ENCODE data around the gene ATPAF1. TPM values are rescaled to one million over a fixed set of nuclear protein-coding genes. Genes with fewer than 3 reads are reported as not detected.
"Not testable (repeated sequence)": the region's sequence is repeated elsewhere in the genome, so short reads cannot be mapped to it uniquely, and the experiment has no call there.

The ATPAF1 gene
- total RNA-seq, 1 experiment from 2014 or later = 39.0 TPM

DNA sequence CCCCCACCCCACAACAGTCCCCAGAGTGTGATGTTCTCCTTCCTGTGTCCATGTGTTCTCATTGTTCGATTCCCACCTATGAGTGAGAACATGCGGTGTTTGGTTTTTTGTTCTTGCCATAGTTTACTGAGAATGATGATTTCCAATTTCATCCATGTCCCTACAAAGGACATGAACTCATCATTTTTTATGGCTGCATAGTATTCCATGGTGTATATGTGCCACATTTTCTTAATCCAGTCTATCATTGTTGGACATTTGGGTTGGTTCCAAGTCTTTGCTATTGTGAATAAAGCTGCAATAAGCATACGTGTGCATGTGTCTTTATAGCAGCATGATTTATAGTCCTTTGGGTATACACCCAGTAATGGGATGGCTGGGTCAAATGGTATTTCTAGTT lies 17.0 kb downstream of the ATPAF1 start:
- CTCF ChIA-PET; intact Hi-C loops (cut with micrococcal nuclease; ENCODE audit: unreplicated experiment); H3K27me3 ChIP-seq (ENCODE audit: control insufficient read depth, insufficient read depth, low read length): not testable (repeated sequence)

DNA sequence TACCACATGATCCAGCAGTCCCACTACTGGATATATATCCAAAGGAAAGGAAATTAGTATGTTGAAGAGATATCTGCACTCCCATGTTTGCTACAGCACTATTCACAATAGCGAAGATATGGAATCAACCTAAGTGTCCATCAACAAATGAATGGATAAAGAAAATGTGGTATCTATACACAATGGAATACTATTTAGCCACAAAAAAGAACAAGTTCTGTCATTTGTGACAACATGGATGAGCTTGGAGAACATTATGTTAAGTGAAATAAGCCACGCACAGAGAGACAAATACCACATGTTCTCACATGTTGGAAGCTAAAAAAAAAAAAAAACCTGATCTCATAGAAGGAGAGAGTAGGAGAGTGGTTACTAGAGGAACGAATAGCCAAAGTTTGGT lies 17.7 kb downstream of the ATPAF1 start:
- DNase-seq (ENCODE audit: low read depth, low spot score) = no peak
- H3K36me3 ChIP-seq (ENCODE audit: control insufficient read depth, insufficient read depth, low read length) = peaks cover 1% of the 10 kb centered on the region; the same call in 1 of the 2 replicates
- TF ChIP-seq, protein P1, sequence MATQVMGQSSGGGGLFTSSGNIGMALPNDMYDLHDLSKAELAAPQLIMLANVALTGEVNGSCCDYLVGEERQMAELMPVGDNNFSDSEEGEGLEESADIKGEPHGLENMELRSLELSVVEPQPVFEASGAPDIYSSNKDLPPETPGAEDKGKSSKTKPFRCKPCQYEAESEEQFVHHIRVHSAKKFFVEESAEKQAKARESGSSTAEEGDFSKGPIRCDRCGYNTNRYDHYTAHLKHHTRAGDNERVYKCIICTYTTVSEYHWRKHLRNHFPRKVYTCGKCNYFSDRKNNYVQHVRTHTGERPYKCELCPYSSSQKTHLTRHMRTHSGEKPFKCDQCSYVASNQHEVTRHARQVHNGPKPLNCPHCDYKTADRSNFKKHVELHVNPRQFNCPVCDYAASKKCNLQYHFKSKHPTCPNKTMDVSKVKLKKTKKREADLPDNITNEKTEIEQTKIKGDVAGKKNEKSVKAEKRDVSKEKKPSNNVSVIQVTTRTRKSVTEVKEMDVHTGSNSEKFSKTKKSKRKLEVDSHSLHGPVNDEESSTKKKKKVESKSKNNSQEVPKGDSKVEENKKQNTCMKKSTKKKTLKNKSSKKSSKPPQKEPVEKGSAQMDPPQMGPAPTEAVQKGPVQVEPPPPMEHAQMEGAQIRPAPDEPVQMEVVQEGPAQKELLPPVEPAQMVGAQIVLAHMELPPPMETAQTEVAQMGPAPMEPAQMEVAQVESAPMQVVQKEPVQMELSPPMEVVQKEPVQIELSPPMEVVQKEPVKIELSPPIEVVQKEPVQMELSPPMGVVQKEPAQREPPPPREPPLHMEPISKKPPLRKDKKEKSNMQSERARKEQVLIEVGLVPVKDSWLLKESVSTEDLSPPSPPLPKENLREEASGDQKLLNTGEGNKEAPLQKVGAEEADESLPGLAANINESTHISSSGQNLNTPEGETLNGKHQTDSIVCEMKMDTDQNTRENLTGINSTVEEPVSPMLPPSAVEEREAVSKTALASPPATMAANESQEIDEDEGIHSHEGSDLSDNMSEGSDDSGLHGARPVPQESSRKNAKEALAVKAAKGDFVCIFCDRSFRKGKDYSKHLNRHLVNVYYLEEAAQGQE (IDR thresholded peaks at IDR 0.05; ENCODE audit: insufficient read depth in 1 of 2, low read depth in 2 of 2, low read length in 1 of 2) = no peak
- no peak for TF ChIP-seq TCF7L2 (IDR thresholded peaks at IDR 0.05; ENCODE audit: low read depth, low read length)
- no peak for TF ChIP-seq SIN3A (IDR thresholded peaks at IDR 0.05; ENCODE audit: borderline replicate concordance, insufficient read depth, low read depth, low read length)
- TF ChIP-seq POLR2AphosphoS5 (IDR thresholded peaks at IDR 0.05; ENCODE audit: low read depth, low read length) = no peak
- TF ChIP-seq, protein P2, sequence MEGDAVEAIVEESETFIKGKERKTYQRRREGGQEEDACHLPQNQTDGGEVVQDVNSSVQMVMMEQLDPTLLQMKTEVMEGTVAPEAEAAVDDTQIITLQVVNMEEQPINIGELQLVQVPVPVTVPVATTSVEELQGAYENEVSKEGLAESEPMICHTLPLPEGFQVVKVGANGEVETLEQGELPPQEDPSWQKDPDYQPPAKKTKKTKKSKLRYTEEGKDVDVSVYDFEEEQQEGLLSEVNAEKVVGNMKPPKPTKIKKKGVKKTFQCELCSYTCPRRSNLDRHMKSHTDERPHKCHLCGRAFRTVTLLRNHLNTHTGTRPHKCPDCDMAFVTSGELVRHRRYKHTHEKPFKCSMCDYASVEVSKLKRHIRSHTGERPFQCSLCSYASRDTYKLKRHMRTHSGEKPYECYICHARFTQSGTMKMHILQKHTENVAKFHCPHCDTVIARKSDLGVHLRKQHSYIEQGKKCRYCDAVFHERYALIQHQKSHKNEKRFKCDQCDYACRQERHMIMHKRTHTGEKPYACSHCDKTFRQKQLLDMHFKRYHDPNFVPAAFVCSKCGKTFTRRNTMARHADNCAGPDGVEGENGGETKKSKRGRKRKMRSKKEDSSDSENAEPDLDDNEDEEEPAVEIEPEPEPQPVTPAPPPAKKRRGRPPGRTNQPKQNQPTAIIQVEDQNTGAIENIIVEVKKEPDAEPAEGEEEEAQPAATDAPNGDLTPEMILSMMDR (IDR thresholded peaks at IDR 0.05) = no peak
- no peaks in the 10 kb centered on the region for H3K9me3 ChIP-seq (ENCODE audit: control insufficient read depth, insufficient read depth, low read depth, low read length)
- peaks cover 5% of the 10 kb centered on the region; the same call in 1 of the 2 replicates for H3K4me1 ChIP-seq (ENCODE audit: control insufficient read depth, insufficient read depth, low read length)
- ChIA-PET CTCF (no interaction called here), POLR2A (no interaction called here)
- in situ Hi-C loops (cut with HindIII; ENCODE audit: low pct_unique_long_range_greater_than_20kb, low sequenced_read_pairs) (no loop called here), intact Hi-C loops (cut with micrococcal nuclease; ENCODE audit: unreplicated experiment) (no loop called here)
- no peak overlapping the region for H3K4me3 ChIP-seq (ENCODE audit: low read depth in 2 of 2, low read length in 2 of 2)
- ATAC-seq = no peak
- H3K27me3 ChIP-seq (ENCODE audit: control insufficient read depth, insufficient read depth, low read length) = no peaks in the 10 kb centered on the region
- BruUV-seq (replicated peaks) = no TSS peak
- no peak overlapping the region for H3K27ac ChIP-seq (ENCODE audit: low read length)

More for the DNA sequence above, 17.0 kb downstream of the ATPAF1 start:
- DNase-seq (ENCODE audit: low read depth, low spot score); H3K4me1 ChIP-seq (ENCODE audit: control insufficient read depth, insufficient read depth, low read length); ATAC-seq; POLR2A ChIA-PET; in situ Hi-C loops (cut with HindIII; ENCODE audit: low pct_unique_long_range_greater_than_20kb, low sequenced_read_pairs); BruUV-seq (replicated peaks); H3K27ac ChIP-seq (ENCODE audit: low read length); H3K36me3 ChIP-seq (ENCODE audit: control insufficient read depth, insufficient read depth, low read length); H3K9me3 ChIP-seq (ENCODE audit: control insufficient read depth, insufficient read depth, low read depth, low read length); H3K4me3 ChIP-seq (ENCODE audit: low read depth in 2 of 2, low read length in 2 of 2): not testable (repeated sequence)

DNA sequence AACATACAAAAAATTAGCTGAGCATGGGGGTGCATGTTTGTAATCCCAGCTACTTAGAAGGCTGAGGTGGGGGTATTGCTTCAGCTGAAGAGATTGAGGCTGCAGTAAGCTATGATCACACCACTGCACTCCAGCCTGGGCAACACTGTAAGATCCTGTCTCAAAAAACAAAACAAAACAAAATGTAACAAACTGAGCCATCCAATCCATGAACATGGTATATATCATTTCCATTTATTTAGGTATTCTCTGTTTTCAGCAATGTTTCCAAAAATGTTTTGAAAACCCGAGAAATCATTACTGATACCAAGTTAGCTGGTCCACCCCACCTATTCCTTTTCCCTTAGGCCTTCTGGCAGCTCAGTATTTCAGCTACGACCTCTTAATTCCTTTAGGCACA lies 18.4 kb downstream of the ATPAF1 start:
- intact Hi-C loops (cut with micrococcal nuclease; ENCODE audit: unreplicated experiment) = no loop called here
- Histone ChIP-seq H3K4me1 (ENCODE audit: control insufficient read depth, insufficient read depth, low read length) (peaks cover 10% of the 10 kb centered on the region; the same call in 1 of the 2 replicates), H3K27me3 (ENCODE audit: control insufficient read depth, insufficient read depth, low read length) (no peaks in the 10 kb centered on the region), H3K4me3 (ENCODE audit: low read depth in 2 of 2, low read length in 2 of 2) (no peak overlapping the region), H3K9me3 (ENCODE audit: control insufficient read depth, insufficient read depth, low read depth, low read length) (no peaks in the 10 kb centered on the region), H3K27ac (ENCODE audit: low read length) (no peak overlapping the region), H3K36me3 (ENCODE audit: control insufficient read depth, insufficient read depth, low read length) (no peaks in the 10 kb centered on the region; the same call in 1 of the 2 replicates)
- TF ChIP-seq POLR2AphosphoS5 (IDR thresholded peaks at IDR 0.05; ENCODE audit: low read depth, low read length) (no peak), SIN3A (IDR thresholded peaks at IDR 0.05; ENCODE audit: borderline replicate concordance, insufficient read depth, low read depth, low read length) (no peak), TCF7L2 (IDR thresholded peaks at IDR 0.05; ENCODE audit: low read depth, low read length) (no peak)
- TF ChIP-seq, protein P1 (IDR thresholded peaks at IDR 0.05; ENCODE audit: insufficient read depth in 1 of 2, low read depth in 2 of 2, low read length in 1 of 2) = no peak
- TF ChIP-seq, protein P2 (IDR thresholded peaks at IDR 0.05) = no peak
- POLR2A ChIA-PET = interaction anchor here (0.6 kb wide), 1 partner anchor 181 kb away, joined by 7 read pairs; no protein-coding TSS in a partner anchor
- ATAC-seq (no peak), DNase-seq (ENCODE audit: low read depth, low spot score) (no peak)
- CTCF ChIA-PET = no interaction called here
- no TSS peak for BruUV-seq (replicated peaks)
- in situ Hi-C loops (cut with HindIII; ENCODE audit: low pct_unique_long_range_greater_than_20kb, low sequenced_read_pairs) = no loop called here

All from Panc1 (cell line).